Fibroblast of gingiva (primary cell): ENCODE data around the gene ADAMTS10.
"Not testable (repeated sequence)": the region's sequence is repeated elsewhere in the genome, so short reads cannot be mapped to it uniquely, and the experiment has no call there.

Experiments used
- DNase-seq: peaks from one replicate; pipeline ENCODE4 v3.0.0-alpha.2; 2011; ENCODE audit warnings: low read depth

ADAMTS10 gene

DNA sequence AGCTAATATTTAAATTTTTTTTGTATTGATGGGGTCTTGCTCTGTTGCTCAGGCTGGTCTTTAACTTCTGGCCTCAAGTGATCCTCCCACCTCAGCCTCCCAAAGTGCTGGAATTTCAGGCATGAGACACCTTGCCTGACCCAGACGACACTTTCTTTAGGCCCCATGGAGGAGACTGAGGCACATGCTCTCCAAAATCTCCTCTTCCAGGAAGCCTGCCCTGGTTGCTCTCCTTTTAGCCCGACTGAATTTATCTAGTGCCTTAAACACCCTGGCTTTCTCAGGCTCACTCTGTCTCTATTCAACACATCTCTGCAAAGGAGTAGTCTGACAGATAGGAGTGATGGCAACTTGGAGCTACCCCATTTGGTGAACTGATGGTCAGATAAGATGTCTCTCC lies 52.2 kb downstream of the ADAMTS10 start:
- no peak for DNase-seq

GRCh38 chr19:8557642-8558238 lies 52.8 kb downstream of the ADAMTS10 start:
- DNase-seq = no peak

GRCh38 chr19:8553729-8554128 lies 56.8 kb downstream of the ADAMTS10 start:
- not testable (repeated sequence) for DNase-seq

DNA sequence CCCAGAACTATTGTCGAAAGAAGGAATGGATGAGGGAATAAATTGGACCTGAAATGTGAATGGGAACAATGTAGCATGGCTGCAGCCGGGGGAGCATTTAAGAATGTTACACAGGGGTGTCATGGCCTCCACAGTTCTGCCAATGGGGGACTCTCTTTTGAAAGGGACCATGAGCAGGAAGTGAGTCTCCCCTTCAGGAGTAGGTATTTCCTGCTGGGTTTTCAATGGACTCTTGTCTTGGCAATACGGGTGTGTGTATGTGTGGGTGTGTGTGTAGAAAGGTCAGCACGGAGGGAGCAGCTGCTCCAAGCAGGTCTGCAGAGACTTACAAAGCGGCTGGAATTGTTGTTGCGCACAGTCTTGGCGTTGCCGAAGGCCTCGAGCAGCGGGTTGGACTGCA lies 57.7 kb downstream of the ADAMTS10 start:
- DNase-seq = no peak

DNA sequence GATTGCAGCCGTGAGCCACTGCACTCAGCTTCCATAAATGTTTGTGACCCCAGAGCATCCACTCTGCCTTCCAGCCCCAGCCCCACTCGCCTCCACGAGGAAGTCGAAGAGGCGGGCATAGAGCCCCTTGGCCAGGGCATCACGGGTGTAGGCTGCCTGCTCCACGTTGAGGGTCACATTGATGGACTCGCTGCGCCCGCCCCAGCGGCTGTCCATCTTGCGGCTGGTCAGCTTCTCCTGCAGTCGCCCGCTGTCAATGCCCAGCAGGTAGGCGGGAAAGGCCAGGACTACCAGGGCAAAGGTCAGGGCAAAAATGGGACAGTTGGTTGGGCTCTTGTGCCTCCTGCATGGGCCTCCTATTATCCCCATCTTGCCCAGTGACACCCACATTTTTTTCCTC lies 60.4 kb downstream of the ADAMTS10 start:
- no peak for DNase-seq

GRCh38 chr19:8545743-8546142 lies 64.8 kb downstream of the ADAMTS10 start:
- no peak for DNase-seq

- DNase-seq = no peak
Observed at GRCh38 chr19:8544168-8544567, 66.3 kb downstream of the ADAMTS10 start.

- DNase-seq = no peak
Observed at GRCh38 chr19:8539621-8540149, 70.8 kb downstream of the ADAMTS10 start.

DNA sequence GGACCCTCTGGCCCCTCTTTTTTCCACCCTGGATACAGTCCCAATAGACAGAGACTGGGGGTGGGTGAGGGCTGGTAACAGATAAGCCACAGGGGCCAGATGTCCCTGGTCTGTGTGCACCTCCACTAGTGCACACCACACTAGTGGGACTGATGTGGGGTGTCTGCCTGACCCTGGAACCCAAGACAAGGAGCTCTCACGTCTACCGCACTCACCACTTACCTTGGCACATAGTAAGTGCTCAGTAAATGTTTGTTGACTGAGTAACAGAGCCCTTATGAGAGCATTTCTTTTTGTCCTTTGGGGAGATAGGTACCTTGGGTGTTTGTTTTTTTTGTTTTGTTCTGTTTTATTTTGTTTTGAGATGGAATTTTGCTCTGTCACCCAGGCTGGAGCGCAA lies 73.4 kb downstream of the ADAMTS10 start:
- no peak for DNase-seq

GRCh38 chr19:8536282-8536681 lies 74.2 kb downstream of the ADAMTS10 start:
- no peak for DNase-seq

GRCh38 chr19:8532225-8532624 lies 78.3 kb downstream of the ADAMTS10 start:
- no peak for DNase-seq

DNA sequence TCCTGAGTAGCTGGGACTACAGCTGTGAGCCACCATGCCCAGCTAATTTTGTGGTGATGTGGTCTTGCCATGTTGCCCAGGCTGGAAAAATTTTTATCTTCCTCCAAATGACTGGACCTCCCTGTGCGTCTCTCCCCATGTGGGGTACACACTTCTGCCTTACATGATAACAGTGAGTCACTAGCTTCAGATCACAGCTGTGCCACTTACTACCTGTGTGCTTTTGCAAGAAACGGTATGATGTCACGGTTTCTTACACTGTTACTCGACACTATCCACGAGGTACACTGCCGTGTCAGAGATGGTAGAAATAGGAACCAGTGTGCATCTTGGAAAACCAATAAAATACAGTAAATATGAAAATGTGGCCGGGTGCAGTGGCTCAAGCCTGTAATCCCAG lies 79.0 kb downstream of the ADAMTS10 start:
- DNase-seq = no peak
